ENCODE data around the gene ASTN2.

DNA sequence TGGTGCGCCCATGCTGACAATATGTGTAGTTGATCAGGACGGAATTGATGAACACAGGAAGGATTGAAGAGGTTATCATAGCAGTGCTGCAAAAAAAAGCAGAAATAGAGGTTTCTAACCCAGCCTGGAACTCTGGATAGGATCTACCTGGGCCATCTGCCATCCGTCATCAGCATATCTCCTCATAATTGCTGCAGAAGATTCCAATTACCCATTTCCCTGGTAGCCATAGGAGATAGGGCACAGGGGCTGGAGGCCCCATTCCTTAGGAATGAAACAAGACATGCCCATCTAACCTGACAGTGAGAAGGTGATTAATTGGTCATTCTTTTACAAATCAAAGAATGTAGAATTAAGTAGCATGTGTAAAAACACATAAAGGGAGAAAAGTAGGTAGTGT, 788.1 kb downstream of the ASTN2 start:
- TF ChIP-seq POLR2A (IDR thresholded peaks at IDR 0.05) = no peak
- TF ChIP-seq, protein P1, sequence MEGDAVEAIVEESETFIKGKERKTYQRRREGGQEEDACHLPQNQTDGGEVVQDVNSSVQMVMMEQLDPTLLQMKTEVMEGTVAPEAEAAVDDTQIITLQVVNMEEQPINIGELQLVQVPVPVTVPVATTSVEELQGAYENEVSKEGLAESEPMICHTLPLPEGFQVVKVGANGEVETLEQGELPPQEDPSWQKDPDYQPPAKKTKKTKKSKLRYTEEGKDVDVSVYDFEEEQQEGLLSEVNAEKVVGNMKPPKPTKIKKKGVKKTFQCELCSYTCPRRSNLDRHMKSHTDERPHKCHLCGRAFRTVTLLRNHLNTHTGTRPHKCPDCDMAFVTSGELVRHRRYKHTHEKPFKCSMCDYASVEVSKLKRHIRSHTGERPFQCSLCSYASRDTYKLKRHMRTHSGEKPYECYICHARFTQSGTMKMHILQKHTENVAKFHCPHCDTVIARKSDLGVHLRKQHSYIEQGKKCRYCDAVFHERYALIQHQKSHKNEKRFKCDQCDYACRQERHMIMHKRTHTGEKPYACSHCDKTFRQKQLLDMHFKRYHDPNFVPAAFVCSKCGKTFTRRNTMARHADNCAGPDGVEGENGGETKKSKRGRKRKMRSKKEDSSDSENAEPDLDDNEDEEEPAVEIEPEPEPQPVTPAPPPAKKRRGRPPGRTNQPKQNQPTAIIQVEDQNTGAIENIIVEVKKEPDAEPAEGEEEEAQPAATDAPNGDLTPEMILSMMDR (IDR thresholded peaks at IDR 0.05) = no peak

Data from thyroid gland (tissue), 4 donors.